GM13976 (cell line): ENCODE results near the gene IQCM.
"Not testable (repeated sequence)": the region's sequence is repeated elsewhere in the genome, so short reads cannot be mapped to it uniquely, and the experiment has no call there.

Source experiments
- DNase-seq: peaks from one replicate; pipeline ENCODE4 v3.0.0; 2012; ENCODE audit warnings: low spot score
- in situ Hi-C: fragments of 300-500 bp; cut with MboI; formaldehyde crosslinking; loops from one replicate; pipeline ENCODE4 v1.12.0; 2022; ENCODE audit warnings: low sequenced_read_pairs, mixed read lengths, inconsistent platforms; ENCODE audit not compliant: unreplicated experiment
- TF ChIP-seq, protein P1 (sequence below): IDR thresholded peaks from 2 replicates; pipeline ENCODE4 v1.5.1; 2012; ENCODE audit warnings: borderline replicate concordance, mild to moderate bottlenecking; ENCODE audit not compliant: insufficient read depth; ENCODE audit errors: extremely low read depth, missing control alignments, control extremely low read depth

Gene IQCM

DNA sequence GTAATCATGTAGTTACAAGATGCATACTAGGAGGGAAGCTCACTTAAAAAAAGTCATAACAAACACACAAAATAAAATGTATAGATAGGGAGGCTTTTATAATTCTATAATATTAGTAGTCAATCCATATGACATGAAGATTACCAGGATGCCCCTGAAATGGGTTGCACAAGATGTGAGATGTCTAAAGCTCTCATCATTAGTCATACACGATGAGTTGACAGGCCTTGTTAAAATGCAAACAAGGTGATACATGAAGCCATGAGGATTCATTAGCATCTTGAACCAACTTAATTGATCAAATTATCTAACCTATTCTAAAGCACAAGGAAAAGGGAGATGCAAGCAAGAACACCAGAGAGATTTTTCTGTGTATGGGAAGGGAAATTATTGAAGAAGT, 470.2 kb downstream of the IQCM start:
- TF ChIP-seq, protein P1, sequence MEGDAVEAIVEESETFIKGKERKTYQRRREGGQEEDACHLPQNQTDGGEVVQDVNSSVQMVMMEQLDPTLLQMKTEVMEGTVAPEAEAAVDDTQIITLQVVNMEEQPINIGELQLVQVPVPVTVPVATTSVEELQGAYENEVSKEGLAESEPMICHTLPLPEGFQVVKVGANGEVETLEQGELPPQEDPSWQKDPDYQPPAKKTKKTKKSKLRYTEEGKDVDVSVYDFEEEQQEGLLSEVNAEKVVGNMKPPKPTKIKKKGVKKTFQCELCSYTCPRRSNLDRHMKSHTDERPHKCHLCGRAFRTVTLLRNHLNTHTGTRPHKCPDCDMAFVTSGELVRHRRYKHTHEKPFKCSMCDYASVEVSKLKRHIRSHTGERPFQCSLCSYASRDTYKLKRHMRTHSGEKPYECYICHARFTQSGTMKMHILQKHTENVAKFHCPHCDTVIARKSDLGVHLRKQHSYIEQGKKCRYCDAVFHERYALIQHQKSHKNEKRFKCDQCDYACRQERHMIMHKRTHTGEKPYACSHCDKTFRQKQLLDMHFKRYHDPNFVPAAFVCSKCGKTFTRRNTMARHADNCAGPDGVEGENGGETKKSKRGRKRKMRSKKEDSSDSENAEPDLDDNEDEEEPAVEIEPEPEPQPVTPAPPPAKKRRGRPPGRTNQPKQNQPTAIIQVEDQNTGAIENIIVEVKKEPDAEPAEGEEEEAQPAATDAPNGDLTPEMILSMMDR: no peak
- DNase-seq: no peak
- in situ Hi-C loops: no loop called here

DNA sequence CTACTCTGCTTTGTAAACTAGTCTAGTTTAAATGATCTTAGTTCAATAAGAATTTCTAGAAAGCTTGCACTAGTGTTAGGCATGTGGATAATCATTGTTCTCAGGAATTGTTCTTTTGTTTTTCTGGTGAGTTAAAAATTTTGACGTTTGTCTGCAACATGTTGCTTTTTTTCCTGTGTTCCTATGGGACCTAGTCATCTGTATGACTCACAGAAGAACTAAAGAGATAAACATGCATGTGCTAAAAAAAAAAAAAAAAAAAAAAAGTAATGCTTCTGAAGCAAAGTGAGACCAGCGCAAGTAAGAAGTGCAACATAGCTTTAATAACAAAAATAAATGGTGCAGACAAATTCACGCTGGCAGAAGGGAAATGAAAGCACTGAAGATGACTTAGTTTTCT, 471.2 kb downstream of the IQCM start:
- in situ Hi-C loops: no loop called here
- DNase-seq: no peak
- TF ChIP-seq, protein P1: no peak

DNA sequence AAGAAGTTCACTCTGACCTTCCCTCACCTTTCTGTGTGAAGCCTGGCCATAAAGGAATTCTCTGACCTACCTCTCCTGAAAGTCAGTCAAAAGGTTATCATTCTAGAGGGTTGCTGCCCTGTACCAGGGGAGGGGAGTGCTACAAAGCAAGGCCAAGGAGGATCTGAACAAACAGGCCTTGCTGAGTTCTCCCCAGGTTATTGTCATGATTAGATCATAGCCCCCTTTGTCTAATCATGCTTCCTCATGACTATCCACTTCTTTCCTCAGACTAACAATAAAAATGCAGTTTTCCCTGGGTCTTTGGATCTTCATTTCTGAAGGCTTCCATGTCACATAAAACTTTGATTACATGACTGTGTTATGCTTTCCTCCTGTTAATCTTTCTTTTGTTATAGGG, 472.0 kb downstream of the IQCM start:
- in situ Hi-C loops: no loop called here
- no peak for DNase-seq
- TF ChIP-seq, protein P1: no peak

DNA sequence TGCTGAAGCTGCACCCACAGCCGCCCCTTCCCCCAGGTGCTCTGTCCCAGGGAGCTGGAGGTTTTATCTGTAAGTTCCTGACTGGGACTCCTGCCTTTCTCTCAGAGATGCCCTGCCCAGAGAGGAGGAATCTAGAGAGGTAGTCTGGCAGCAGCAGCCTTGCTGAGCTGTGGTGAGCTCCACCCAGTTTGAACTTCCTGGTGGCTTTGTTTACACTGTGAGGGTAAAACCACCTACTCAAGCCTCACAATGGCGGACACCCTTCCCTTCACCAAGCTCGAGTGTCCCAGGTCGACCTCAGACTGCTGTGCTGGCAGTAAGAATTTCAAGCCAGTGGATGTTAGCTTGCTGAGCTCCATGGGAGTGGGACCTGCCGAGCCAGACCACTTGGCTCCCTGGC, 474.5 kb downstream of the IQCM start:
- in situ Hi-C loops, DNase-seq: not testable (repeated sequence)

DNA sequence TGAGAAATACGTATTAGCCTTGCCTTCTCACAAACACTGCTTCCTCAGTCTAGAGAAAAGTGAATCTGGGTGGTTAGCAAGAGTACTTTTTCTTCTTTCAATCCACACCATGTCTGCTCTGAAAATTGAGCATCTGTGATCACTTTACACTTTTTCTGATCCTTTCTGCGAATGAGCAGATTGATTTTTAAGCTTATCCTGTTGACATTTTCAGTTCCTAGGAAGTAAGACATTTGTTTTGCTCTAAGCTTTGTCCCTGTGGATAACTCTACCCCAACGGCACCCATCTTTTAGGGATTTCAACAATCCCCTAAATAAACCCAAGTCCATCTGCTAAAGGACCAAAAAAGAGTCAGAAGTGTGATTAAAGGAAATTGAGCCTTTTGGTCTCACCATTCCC, 487.5 kb downstream of the IQCM start:
- in situ Hi-C loops: no loop called here
- DNase-seq: no peak
- TF ChIP-seq, protein P1: no peak

DNA sequence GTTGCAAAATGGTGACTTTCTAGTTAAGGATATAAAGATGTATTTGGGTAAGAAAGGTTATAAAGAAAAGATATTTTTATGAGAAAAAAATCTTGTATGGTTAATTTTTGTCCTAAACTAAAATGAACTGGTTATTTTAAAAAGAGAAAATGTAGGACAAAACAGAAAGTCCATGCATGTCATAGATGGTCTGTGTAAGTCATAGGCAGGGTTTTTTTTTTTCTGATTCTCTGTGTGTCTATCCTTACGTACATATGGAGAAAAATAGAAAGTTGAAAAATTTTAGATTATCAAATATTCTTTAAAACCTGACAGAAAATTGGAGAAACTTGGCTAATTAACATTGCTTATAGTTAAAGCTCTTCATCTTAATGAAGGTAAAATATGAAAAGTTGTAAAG, 493.4 kb downstream of the IQCM start:
- DNase-seq: no peak
- in situ Hi-C loops: no loop called here
- TF ChIP-seq, protein P1: no peak

DNA sequence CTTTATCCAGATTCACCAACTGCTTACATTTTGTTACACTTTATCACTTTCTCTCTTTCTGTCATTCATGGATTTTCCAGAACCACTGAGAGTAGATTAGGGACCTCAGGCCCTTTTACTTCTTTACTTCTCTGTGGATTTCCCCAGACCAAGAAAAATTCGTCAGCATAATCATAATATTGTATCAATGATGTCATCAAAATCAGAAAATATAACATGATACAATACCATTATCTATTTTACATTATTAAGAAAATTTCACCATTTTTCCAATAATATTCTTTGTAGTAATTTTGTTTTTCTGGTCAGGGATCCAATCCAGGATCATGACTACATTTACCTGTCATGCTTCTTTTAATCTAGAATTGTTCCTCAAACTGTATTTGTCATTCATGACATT, 494.2 kb downstream of the IQCM start:
- TF ChIP-seq, protein P1: no peak
- in situ Hi-C loops: no loop called here
- DNase-seq: no peak
